A172 (cell line): ENCODE measurements around the gene PTGS1. TPM values are rescaled to one million over a fixed set of nuclear protein-coding genes. Genes with fewer than 3 reads are reported as not detected.
"Not testable (repeated sequence)": the region's sequence is repeated elsewhere in the genome, so short reads cannot be mapped to it uniquely, and the experiment has no call there.

ENCODE experiments used
- DNase-seq: peaks from one replicate; pipeline ENCODE4 v3.0.0-alpha.2; 2015; ENCODE audit warnings: low spot score
- total RNA-seq: library from RNA; depleted of rRNA; stranded (reverse); fragments of >200 nt; shearing (Covaris generic); gene quantifications from 2 replicates; pipeline ENCODE4 v1.2.3, GENCODE V29; 2014

Gene PTGS1
- total RNA-seq, 1 experiment from 2014 or later, result not detected

GRCh38 chr9:122347348-122348287 lies 23.2 kb upstream of the PTGS1 start:
- DNase-seq, result no peak

GRCh38 chr9:122348288-122348777 lies 22.5 kb upstream of the PTGS1 start:
- no peak for DNase-seq

- DNase-seq, result no peak
Observed at GRCh38 chr9:122348791-122349190, 22.0 kb upstream of the PTGS1 start.

GRCh38 chr9:122349201-122349600 lies 21.6 kb upstream of the PTGS1 start:
- DNase-seq, result no peak

GRCh38 chr9:122350577-122351355 lies 20.1 kb upstream of the PTGS1 start:
- DNase-seq, result peak; percentile 77

GRCh38 chr9:122354536-122355199 lies 16.2 kb upstream of the PTGS1 start:
- no peak for DNase-seq

- no peak for DNase-seq
Observed at GRCh38 chr9:122355336-122355875, 15.4 kb upstream of the PTGS1 start.

GRCh38 chr9:122356627-122357026 lies 14.2 kb upstream of the PTGS1 start:
- no peak for DNase-seq

- DNase-seq, result peak; percentile 48
Observed at GRCh38 chr9:122360891-122361290, 9.9 kb upstream of the PTGS1 start.

GRCh38 chr9:122363131-122363530 lies 7.7 kb upstream of the PTGS1 start:
- DNase-seq, result not testable (repeated sequence)

- DNase-seq, result no peak
Observed at GRCh38 chr9:122364117-122364782, 6.6 kb upstream of the PTGS1 start.

GRCh38 chr9:122364783-122365150 lies 6.1 kb upstream of the PTGS1 start:
- DNase-seq, result no peak

- DNase-seq, result peak; percentile 13
Observed at GRCh38 chr9:122366074-122366660, 4.7 kb upstream of the PTGS1 start.

- DNase-seq, result no peak
Observed at GRCh38 chr9:122367065-122367464, 3.8 kb upstream of the PTGS1 start.

- DNase-seq, result no peak
Observed at GRCh38 chr9:122367774-122368460, 2.9 kb upstream of the PTGS1 start.

- DNase-seq, result no peak
Observed at GRCh38 chr9:122368642-122369041, 2.2 kb upstream of the PTGS1 start.

GRCh38 chr9:122370303-122370702 lies 521 bp upstream of the PTGS1 start:
- no peak for DNase-seq

GRCh38 chr9:122371846-122372245 lies 1.0 kb downstream of the PTGS1 start:
- no peak for DNase-seq

GRCh38 chr9:122372856-122373845 lies 2.3 kb downstream of the PTGS1 start:
- DNase-seq, result no peak
